ENCODE results near the gene OR51E1. TPM values are rescaled to one million over a fixed set of nuclear protein-coding genes. Genes with fewer than 3 reads are reported as not detected.

Gene OR51E1
- total and polyA plus RNA-seq, 9 of the 15 experiments (the other 6 are each of a cell fraction or from before 2014, with no cell fraction given), result 0.03 to 0.04 TPM; not detected in 7

GRCh38 chr11:4607781-4608666, 35.8 kb upstream of the OR51E1 start, which contains the start of gene TRIM68 (continued):
- TF ChIP-seq JUND (IDR thresholded peaks at IDR 0.05; ENCODE audit: borderline replicate concordance, low read depth, low read length) (no peak), JUND (tag; IDR thresholded peaks at IDR 0.05; ENCODE audit: borderline replicate concordance, low read depth, low read length) (no peak), ETV6 (IDR thresholded peaks at IDR 0.05; ENCODE audit: borderline replicate concordance in 1 of 2, low read depth in 2 of 2, low read length in 1 of 2) (no peak), ETV6 (CRISPR knock-in tag; IDR thresholded peaks at IDR 0.05; ENCODE audit: borderline replicate concordance) (no peak), SRSF9 (IDR thresholded peaks at IDR 0.05; ENCODE audit: borderline replicate concordance, low read depth, low read length) (no peak), HOXB6 (CRISPR knock-in tag; IDR thresholded peaks at IDR 0.05; ENCODE audit: borderline replicate concordance) (no peak), BCLAF1 (IDR thresholded peaks at IDR 0.05; ENCODE audit: borderline replicate concordance in 1 of 2, control insufficient read depth in 1 of 2, low read depth in 2 of 2, low read length in 1 of 2) (no peak), BRD9 (IDR thresholded peaks at IDR 0.05; ENCODE audit: low read depth, partially characterized antibody) (no peak), ZBTB12 (CRISPR knock-in tag; IDR thresholded peaks at IDR 0.05) (no peak), POLR2A (conservative IDR thresholded peaks at IDR 0.05) (peak; percentile 90), FOXA3 (CRISPR knock-in tag; conservative IDR thresholded peaks at IDR 0.05 in 1 of 2, IDR thresholded peaks at IDR 0.05 in 1 of 2) (no peak), NKRF (IDR thresholded peaks at IDR 0.05; ENCODE audit: borderline replicate concordance) (no peak), ZC3H8 (IDR thresholded peaks at IDR 0.05) (no peak), XRCC5 (IDR thresholded peaks at IDR 0.05; ENCODE audit: low read depth, low read length) (no peak), PRPF4 (IDR thresholded peaks at IDR 0.05; ENCODE audit: insufficient read depth, low read depth, low read length, poor library complexity, severe bottlenecking) (no peak), JUN (IDR thresholded peaks at IDR 0.05; ENCODE audit: borderline replicate concordance, low read depth, low read length) (no peak), JUN (CRISPR knock-in tag; IDR thresholded peaks at IDR 0.05; ENCODE audit: borderline replicate concordance) (no peak), MECOM (CRISPR knock-in tag; IDR thresholded peaks at IDR 0.05) (no peak), CREM (IDR thresholded peaks at IDR 0.05; ENCODE audit: low read depth) (0 out of 2 replicates have a peak, but pooled peaks have one; percentile 25)

All from K562 (cell line).